ENCODE data around the gene LCP1.

DNA sequence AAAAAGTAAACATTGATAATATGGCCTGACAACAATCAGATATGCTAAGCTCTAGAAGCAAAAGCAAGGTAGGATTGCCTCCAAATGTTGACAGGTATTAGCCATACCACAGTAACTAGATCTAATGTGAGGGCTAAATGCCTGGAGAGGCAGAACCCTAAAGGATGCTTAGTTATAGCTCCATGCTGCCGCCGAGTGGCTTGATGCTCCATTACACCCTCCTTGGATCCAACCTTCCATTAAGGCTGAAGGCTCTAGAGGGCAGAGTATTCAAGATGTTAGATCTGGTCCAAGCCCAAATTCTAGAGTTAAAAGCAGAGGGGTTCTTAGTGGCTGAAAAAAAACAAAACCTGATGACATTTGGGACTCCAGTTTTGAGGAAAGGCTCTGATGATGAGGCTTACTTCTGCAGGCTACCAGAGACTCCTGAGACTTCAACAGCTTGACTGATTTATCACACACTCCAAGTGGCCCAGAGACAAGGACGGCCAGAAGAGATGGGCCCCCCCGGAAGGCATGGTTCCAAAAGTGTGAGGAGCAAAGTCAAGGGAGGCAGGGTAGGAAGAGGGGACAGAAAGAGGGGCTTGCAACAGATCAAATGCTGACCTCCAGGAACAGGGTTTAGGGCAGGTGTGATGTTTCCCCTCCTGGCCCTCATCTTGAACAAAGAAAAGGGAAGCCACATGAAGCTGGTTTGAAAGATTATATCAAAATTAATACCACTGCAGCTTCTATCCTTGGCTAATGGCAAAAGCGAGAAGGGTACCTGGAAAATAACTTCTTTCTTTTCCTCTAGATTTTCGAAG lies 55.2 kb downstream of the LCP1 start:
- no peak for TF ChIP-seq FEZF1 (tag by site-specific recombination; IDR thresholded peaks at IDR 0.05)
- TF ChIP-seq, protein P1, sequence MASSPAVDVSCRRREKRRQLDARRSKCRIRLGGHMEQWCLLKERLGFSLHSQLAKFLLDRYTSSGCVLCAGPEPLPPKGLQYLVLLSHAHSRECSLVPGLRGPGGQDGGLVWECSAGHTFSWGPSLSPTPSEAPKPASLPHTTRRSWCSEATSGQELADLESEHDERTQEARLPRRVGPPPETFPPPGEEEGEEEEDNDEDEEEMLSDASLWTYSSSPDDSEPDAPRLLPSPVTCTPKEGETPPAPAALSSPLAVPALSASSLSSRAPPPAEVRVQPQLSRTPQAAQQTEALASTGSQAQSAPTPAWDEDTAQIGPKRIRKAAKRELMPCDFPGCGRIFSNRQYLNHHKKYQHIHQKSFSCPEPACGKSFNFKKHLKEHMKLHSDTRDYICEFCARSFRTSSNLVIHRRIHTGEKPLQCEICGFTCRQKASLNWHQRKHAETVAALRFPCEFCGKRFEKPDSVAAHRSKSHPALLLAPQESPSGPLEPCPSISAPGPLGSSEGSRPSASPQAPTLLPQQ (tag by site-specific recombination; IDR thresholded peaks at IDR 0.05): no peak
- TF ChIP-seq, protein P2, sequence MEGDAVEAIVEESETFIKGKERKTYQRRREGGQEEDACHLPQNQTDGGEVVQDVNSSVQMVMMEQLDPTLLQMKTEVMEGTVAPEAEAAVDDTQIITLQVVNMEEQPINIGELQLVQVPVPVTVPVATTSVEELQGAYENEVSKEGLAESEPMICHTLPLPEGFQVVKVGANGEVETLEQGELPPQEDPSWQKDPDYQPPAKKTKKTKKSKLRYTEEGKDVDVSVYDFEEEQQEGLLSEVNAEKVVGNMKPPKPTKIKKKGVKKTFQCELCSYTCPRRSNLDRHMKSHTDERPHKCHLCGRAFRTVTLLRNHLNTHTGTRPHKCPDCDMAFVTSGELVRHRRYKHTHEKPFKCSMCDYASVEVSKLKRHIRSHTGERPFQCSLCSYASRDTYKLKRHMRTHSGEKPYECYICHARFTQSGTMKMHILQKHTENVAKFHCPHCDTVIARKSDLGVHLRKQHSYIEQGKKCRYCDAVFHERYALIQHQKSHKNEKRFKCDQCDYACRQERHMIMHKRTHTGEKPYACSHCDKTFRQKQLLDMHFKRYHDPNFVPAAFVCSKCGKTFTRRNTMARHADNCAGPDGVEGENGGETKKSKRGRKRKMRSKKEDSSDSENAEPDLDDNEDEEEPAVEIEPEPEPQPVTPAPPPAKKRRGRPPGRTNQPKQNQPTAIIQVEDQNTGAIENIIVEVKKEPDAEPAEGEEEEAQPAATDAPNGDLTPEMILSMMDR (tag by site-specific recombination; IDR thresholded peaks at IDR 0.05): no peak; the same call in 1 of the 2 replicates
- no peak for TF ChIP-seq ZNF777 (tag by site-specific recombination; IDR thresholded peaks at IDR 0.05; ENCODE audit: borderline replicate concordance)
- TF ChIP-seq, protein P3, sequence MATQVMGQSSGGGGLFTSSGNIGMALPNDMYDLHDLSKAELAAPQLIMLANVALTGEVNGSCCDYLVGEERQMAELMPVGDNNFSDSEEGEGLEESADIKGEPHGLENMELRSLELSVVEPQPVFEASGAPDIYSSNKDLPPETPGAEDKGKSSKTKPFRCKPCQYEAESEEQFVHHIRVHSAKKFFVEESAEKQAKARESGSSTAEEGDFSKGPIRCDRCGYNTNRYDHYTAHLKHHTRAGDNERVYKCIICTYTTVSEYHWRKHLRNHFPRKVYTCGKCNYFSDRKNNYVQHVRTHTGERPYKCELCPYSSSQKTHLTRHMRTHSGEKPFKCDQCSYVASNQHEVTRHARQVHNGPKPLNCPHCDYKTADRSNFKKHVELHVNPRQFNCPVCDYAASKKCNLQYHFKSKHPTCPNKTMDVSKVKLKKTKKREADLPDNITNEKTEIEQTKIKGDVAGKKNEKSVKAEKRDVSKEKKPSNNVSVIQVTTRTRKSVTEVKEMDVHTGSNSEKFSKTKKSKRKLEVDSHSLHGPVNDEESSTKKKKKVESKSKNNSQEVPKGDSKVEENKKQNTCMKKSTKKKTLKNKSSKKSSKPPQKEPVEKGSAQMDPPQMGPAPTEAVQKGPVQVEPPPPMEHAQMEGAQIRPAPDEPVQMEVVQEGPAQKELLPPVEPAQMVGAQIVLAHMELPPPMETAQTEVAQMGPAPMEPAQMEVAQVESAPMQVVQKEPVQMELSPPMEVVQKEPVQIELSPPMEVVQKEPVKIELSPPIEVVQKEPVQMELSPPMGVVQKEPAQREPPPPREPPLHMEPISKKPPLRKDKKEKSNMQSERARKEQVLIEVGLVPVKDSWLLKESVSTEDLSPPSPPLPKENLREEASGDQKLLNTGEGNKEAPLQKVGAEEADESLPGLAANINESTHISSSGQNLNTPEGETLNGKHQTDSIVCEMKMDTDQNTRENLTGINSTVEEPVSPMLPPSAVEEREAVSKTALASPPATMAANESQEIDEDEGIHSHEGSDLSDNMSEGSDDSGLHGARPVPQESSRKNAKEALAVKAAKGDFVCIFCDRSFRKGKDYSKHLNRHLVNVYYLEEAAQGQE (tag by site-specific recombination; IDR thresholded peaks at IDR 0.05): no peak
